Large intestine (tissue), 12 donors: ENCODE data around the gene FEZF1. TPM values are rescaled to one million over a fixed set of nuclear protein-coding genes. Genes with fewer than 3 reads are reported as not detected.
A peak's percentile ranks its signal among the peaks of the same experiment; 100 is the strongest.

ENCODE experiments used
- DNase-seq, 2 donors: peaks; one replicate each; pipeline versions ENCODE4 v3.0.0 to v3.0.0-alpha.2; 2013
- H3K27ac ChIP-seq: one replicate; pipeline ENCODE4 v1.5.1; 2013; ENCODE audit warnings: low read length
- H3K27me3 ChIP-seq: 2 replicates; pipeline ENCODE4 v1.6.1; 2013; ENCODE audit warnings: low read length; ENCODE audit not compliant: control insufficient read depth, insufficient read depth
- H3K36me3 ChIP-seq: 2 replicates; pipeline ENCODE4 v1.6.1; 2013; ENCODE audit warnings: low read length; ENCODE audit not compliant: control insufficient read depth, insufficient read depth
- H3K4me1 ChIP-seq: one replicate; pipeline ENCODE4 v1.6.1; 2013; ENCODE audit warnings: low read length; ENCODE audit not compliant: control insufficient read depth, insufficient read depth
- H3K4me3 ChIP-seq: one replicate; pipeline ENCODE4 v1.5.1; 2013; ENCODE audit warnings: low read length
- H3K9me3 ChIP-seq: one replicate; pipeline ENCODE4 v1.6.1; 2013; ENCODE audit warnings: mild to moderate bottlenecking, low read depth, low read length, moderate library complexity; ENCODE audit not compliant: control insufficient read depth
- WGBS: methylation state at CpG from one replicate; pipeline ENCODE4 v1.1.5; 2013; ENCODE audit warnings: low lambda C conversion rate; ENCODE audit not compliant: insufficient coverage; 5-methylcytosine and 5-hydroxymethylcytosine counted together
- long read RNA-seq, 11 donors: transcript quantifications; one replicate each; lab custom pipeline, GENCODE V29; 2026
- polyA plus RNA-seq: library from polyadenylated mRNA; unstranded; fragments of 120-200 nt; gene quantifications from one replicate; pipeline ENCODE4 v1.2.1, GENCODE V29; 2013

FEZF1 gene
- not detected for polyA plus RNA-seq
- long read RNA-seq, donor 1, result 0 reads
- long read RNA-seq, donor 2, result 0 reads
- long read RNA-seq, donor 3, result 0 reads
- long read RNA-seq, donor 4, result 0 reads
- long read RNA-seq, donor 5, result 0 reads
- long read RNA-seq, donor 6, result 0 reads
- long read RNA-seq, donor 7, result 0 reads
- long read RNA-seq, donor 8, result 0 reads
- long read RNA-seq, donor 9, result 0 reads
- long read RNA-seq, donor 10, result 0 reads
- long read RNA-seq, donor 11, result 0 reads

DNA sequence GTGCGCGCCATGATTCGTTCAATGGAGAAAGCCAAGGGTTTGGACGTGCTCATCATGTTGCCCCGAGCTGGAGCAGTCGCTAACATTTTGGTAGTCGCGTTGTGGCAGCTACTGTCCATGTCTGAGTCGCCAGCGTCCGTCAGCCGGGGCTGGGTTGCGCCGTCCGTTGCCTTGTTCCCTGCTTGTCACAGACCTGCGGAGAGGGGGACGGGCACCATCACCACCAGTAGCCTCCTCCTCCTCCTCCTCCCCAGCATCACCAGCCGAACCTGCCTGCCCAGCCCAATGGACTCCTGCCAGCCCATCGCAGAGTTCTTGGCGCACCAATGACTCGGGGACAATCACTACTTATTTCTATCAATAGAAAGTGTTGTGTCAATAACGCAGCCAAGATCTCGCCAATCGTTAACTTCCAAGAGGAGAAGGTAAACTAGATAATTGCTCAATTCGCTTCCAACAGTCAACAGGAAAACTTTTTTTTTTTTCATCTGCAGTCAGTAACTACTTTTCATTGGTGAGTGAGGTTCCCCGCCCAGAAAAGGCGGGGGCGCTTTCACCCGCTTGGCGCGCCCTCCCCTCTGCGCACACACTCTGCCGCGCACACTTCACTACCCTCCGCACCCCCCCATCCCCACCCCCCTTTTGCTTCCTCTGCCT, at the start of gene FEZF1:
Gene FEZF1, minus strand, starts transcription at position 432 of the 657 bp plus-strand sequence. Its CDS starts 313 bp downstream, at position 119.
- peaks cover 8% of the 10 kb centered on the region for H3K9me3 ChIP-seq
- H3K4me3 ChIP-seq, result no peak within 1 kb of the TSS
- no peak within 1 kb of the TSS for H3K27ac ChIP-seq
- H3K27me3 ChIP-seq, result peaks cover 98% of the 10 kb centered on the region
- H3K4me1 ChIP-seq, result peaks cover 19% of the 10 kb centered on the region
- no peaks in the 10 kb centered on the region for H3K36me3 ChIP-seq
- peak in 1 of 2 donors; percentile 12 for DNase-seq
- 0% methylated on average over 4 of the region's 35 CpGs for WGBS

DNA sequence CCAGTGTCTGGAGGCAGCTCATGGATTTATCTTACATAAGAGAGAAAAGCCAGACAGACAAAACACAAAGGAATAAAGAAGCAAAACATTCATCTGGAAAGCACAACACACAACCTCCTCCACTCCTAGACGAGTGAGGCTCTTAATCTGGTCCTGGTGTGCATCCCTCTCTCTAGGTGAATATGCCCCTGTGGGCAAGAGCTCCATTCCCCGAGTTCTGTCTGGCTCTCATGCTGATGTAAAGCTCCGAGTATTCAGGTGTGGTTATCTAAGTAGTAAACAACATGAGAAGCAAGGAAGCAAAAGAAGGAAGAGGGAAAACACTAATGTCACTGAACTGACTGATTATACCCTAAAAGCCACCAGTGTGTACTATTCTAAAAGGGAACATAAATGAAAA, 47.9 kb upstream of the FEZF1 start:
- no peaks in the 10 kb centered on the region for H3K27me3 ChIP-seq
- H3K9me3 ChIP-seq, result no peaks in the 10 kb centered on the region
- no peak overlapping the region for H3K27ac ChIP-seq
- H3K4me1 ChIP-seq, result no peaks in the 10 kb centered on the region
- no peak overlapping the region for H3K4me3 ChIP-seq
- 61% methylated on average over 2 of the region's 3 CpGs for WGBS
- no peak for DNase-seq
- H3K36me3 ChIP-seq, result no peaks in the 10 kb centered on the region

- no CpG with 5 or more reads among the region's 3 CpGs for WGBS
- Histone ChIP-seq H3K4me3 (no peak overlapping the region), H3K36me3 (no peaks in the 10 kb centered on the region), H3K27me3 (no peaks in the 10 kb centered on the region), H3K27ac (no peak overlapping the region), H3K4me1 (no peaks in the 10 kb centered on the region), H3K9me3 (no peaks in the 10 kb centered on the region)
- DNase-seq, result no peak
Measured at GRCh38 chr7:122350701-122351100, 46.2 kb upstream of the FEZF1 start.

- H3K4me3 ChIP-seq, result no peak overlapping the region
- DNase-seq, result no peak
- H3K36me3 ChIP-seq, result no peaks in the 10 kb centered on the region
- no peaks in the 10 kb centered on the region for H3K9me3 ChIP-seq
- no CpG with 5 or more reads among the region's 1 CpG for WGBS
- no peak overlapping the region for H3K27ac ChIP-seq
- no peaks in the 10 kb centered on the region for H3K27me3 ChIP-seq
- no peaks in the 10 kb centered on the region for H3K4me1 ChIP-seq
Measured at GRCh38 chr7:122344303-122344620, 39.7 kb upstream of the FEZF1 start.

GRCh38 chr7:122343601-122344302, 39.2 kb upstream of the FEZF1 start:
- no peaks in the 10 kb centered on the region for H3K4me1 ChIP-seq
- no peak overlapping the region for H3K27ac ChIP-seq
- H3K4me3 ChIP-seq, result no peak overlapping the region
- DNase-seq, result no peak
- no peaks in the 10 kb centered on the region for H3K36me3 ChIP-seq
- 80% methylated on average over 1 of the region's 7 CpGs for WGBS
- no peaks in the 10 kb centered on the region for H3K27me3 ChIP-seq
- H3K9me3 ChIP-seq, result no peaks in the 10 kb centered on the region

- H3K4me3 ChIP-seq, result no peak overlapping the region
- no peaks in the 10 kb centered on the region for H3K27me3 ChIP-seq
- DNase-seq, result no peak
- no peaks in the 10 kb centered on the region for H3K4me1 ChIP-seq
- no peak overlapping the region for H3K27ac ChIP-seq
- no CpG with 5 or more reads among the region's 1 CpG for WGBS
- no peaks in the 10 kb centered on the region for H3K36me3 ChIP-seq
- H3K9me3 ChIP-seq, result no peaks in the 10 kb centered on the region
Measured at GRCh38 chr7:122340427-122340826, 35.9 kb upstream of the FEZF1 start.

DNA sequence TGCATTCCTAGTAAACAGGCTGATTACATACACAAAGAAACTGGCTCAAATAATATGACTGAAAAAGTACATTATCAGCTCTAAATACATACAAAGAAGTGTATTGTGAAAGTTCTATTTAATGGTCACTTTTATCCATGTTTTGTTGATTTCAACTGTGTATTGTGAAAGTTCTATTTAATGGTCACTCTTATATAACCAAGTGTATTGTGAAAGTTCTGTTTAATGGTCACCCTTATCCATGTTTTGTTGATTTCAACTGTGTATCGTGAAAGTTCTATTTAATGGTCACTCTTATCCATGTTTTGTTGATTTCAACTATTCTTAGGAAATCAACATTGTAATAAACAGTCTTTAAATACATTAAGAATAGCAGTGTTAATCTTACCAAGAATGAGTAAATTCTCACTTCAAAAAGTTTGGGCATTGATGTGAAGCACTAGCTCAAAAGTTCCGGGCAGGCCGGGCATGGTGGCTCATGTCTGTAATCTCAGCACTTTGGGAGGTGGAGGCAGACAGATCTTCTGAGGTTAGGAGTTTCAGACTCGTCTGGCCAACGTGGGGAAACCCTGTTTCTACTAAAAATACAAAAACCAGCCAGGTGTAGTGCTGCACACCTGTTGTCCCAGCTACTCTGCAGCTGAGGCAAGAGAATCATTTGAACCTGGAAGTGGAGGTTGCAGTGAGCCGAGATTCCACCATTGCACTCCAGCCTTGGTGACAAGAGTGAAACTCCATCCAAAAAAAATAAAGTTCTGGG, 34.8 kb upstream of the FEZF1 start:
- no peak overlapping the region for H3K27ac ChIP-seq
- WGBS, result 100% methylated on average over 1 of the region's 6 CpGs

GRCh38 chr7:122337011-122337410, 32.5 kb upstream of the FEZF1 start:
- no peak overlapping the region for H3K4me3 ChIP-seq
- no peaks in the 10 kb centered on the region for H3K9me3 ChIP-seq
- H3K27ac ChIP-seq, result no peak overlapping the region
- no peaks in the 10 kb centered on the region for H3K27me3 ChIP-seq
- H3K4me1 ChIP-seq, result no peaks in the 10 kb centered on the region
- no peaks in the 10 kb centered on the region for H3K36me3 ChIP-seq
- whole genome bisulfite sequencing, result 88% methylated on average over 1 of the region's 2 CpGs
- no peak for DNase-seq

More for the DNA sequence above, 34.8 kb upstream of the FEZF1 start:
- Histone ChIP-seq H3K4me1 (no peaks in the 10 kb centered on the region), H3K36me3 (no peaks in the 10 kb centered on the region), H3K4me3 (no peak overlapping the region), H3K9me3 (no peaks in the 10 kb centered on the region), H3K27me3 (no peaks in the 10 kb centered on the region)
- DNase-seq, result no peak

- Histone ChIP-seq H3K4me3 (no peak overlapping the region), H3K36me3 (no peaks in the 10 kb centered on the region), H3K9me3 (no peaks in the 10 kb centered on the region), H3K4me1 (no peaks in the 10 kb centered on the region), H3K27ac (no peak overlapping the region), H3K27me3 (no peaks in the 10 kb centered on the region)
- WGBS, result 71% methylated on average over 1 of the region's 8 CpGs
- no peak for DNase-seq
Measured at GRCh38 chr7:122329145-122329802, 24.7 kb upstream of the FEZF1 start.

GRCh38 chr7:122327969-122328368, 23.4 kb upstream of the FEZF1 start:
- H3K4me3 ChIP-seq, result no peak overlapping the region
- no peaks in the 10 kb centered on the region for H3K27me3 ChIP-seq
- no peaks in the 10 kb centered on the region for H3K4me1 ChIP-seq
- no peaks in the 10 kb centered on the region for H3K36me3 ChIP-seq
- 40% methylated on average over 1 of the region's 3 CpGs for WGBS
- no peak overlapping the region for H3K27ac ChIP-seq
- DNase-seq, result no peak
- H3K9me3 ChIP-seq, result no peaks in the 10 kb centered on the region
